Measurements from ENCODE around the gene LARP7.
"Not testable (repeated sequence)": the region's sequence is repeated elsewhere in the genome, so short reads cannot be mapped to it uniquely, and the experiment has no call there.

Gene LARP7

GRCh38 chr4:112651641-112652040, 14.7 kb downstream of the LARP7 start:
- DNase-seq = no peak

DNA sequence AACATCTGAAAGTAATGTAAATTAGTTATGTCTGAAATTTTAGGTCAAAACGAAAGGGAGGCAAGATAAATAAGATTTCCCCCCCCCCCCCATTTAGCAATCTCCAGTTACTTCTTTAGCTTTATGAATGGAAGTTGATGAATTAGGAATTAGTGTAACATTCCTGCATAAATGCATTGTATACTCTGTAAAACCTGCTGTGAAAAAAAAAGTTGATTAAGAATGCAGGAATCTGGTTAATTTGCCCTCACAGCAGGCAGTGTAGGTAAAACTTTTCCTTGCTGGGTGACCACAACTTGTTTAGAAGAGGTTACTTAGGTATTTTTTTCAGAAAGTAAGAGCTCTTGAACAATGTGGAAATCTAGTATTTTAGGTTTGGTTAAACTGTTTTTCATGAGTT, 15.3 kb downstream of the LARP7 start:
- no peak for DNase-seq

- DNase-seq = no peak
These were observed 18.3 kb downstream of the LARP7 start for GRCh38 chr4:112655270-112655669.

DNA sequence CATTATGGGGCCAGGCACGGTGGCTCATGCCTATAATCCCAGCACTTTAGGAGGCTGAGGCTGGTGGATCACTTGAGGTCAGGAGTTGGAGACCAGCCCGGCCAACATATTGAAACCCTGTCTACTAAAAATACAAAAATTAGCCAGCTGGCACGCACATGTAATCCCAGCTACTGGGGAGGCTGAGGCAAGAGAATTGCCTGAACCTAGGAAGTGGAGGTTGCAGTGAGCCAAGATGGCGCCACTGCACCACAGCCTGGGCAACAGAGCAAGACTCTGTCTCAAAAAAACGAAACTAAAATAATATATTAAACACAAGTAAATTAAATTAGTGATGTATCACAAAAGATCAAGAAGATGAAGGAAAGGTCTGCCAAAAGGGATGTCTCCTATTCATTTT, 19.2 kb downstream of the LARP7 start:
- not testable (repeated sequence) for DNase-seq

GRCh38 chr4:112664611-112665010, 27.7 kb downstream of the LARP7 start:
- peak; percentile 40 for DNase-seq

- DNase-seq = no peak
These were observed 31.2 kb downstream of the LARP7 start for GRCh38 chr4:112668131-112668530.

DNA sequence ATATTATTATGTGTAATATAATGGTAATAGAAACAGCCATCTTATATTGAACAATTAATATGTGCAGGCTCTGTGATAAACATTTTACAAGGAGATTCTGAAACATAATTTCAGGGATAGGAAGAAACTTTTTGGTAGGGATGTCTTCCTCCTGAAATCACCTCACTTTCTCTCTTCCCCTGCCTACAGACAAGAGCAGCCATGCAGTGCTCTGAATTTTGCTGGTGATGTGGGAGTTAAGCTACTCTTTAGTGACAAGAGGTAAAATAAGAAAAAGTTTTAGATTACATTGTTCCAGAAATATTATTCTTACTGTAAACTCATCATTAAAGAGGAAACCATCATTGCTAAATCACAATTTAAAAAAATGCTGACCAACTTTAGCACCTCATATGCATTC, 36.1 kb downstream of the LARP7 start:
- DNase-seq = no peak

GRCh38 chr4:112673686-112674085, 36.7 kb downstream of the LARP7 start:
- no peak for DNase-seq

DNA sequence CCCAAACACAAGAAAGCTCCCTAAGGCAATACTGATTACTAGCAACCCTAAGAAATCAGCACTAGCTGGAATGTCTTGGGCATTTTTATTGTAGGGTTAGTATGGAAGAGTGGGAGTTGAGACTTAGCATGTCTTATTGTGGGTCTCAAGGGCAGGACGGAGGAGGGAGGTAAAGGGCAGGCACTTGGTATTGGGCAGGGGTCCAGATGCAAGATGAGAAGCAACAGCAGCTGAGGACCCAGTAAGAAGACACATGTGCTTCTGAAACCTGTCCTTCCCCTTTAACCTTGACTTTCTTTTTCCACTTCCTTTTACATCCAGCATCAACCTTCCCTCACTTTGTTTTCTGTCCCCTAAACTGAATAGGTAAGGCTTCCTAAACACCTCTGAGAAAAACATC, 37.4 kb downstream of the LARP7 start:
- no peak for DNase-seq

DNA sequence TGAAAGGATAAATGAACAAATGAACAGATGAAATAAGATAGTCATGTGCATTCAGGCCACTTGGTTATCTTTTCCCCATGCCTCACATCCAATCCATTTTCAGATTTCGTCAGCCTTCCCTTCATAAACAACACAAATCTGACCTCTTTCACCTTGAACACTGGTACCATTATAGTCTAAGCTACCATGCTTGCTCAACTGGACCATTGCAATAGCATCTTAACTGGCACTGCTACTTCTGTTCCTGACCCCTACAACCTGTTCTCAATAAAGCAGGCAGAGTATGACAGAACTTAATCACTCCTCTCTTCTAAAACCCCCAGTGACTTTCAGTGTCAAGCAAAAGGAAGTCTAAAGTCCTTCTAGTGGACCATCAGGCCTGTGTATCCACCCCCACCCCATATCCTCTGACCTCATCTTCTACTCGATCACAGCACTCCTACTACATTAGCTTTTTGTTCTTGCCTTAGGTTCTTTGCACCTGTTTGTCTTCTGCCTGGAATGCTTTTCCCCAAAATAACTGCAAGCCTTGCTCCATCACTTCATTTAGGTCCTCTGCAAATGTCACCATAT, 40.7 kb downstream of the LARP7 start:
- no peak for DNase-seq

GRCh38 chr4:112680996-112681395, 44.1 kb downstream of the LARP7 start:
- DNase-seq = no peak

- no peak for DNase-seq
These were observed 56.6 kb downstream of the LARP7 start for GRCh38 chr4:112693507-112693906.

DNA sequence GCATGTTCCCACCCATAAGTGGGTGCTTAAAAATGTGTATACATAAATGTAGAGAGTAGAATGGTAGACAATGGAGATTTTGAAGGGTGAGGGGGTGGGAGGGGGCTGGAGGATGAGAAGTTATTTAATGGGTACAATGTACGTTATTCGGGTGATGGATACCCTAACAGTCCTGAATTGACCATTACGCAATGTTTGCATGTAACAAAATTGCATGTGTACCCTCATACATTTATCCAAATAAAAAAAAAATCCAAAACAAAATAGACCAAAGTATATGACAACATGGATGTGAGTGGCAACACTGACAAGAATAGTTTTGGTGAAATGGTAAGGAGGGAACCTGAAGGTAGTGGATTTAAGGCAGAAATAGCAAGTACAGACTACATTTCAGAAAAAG, 63.7 kb downstream of the LARP7 start:
- DNase-seq = no peak

- no peak for DNase-seq
These were observed 65.9 kb downstream of the LARP7 start for GRCh38 chr4:112702892-112703291.

- no peak for DNase-seq
These were observed 67.4 kb downstream of the LARP7 start for GRCh38 chr4:112704322-112704721.

GRCh38 chr4:112704991-112705845, 68.3 kb downstream of the LARP7 start:
- DNase-seq = peak; percentile 52

- DNase-seq = peak; percentile 43
These were observed 69.2 kb downstream of the LARP7 start for GRCh38 chr4:112705891-112706839.

- no peak for DNase-seq
These were observed 69.9 kb downstream of the LARP7 start for GRCh38 chr4:112706840-112707207.
